GM19023 (cell line): ENCODE data around the gene LMBR1.
A peak's percentile ranks its signal among the peaks of the same experiment; 100 is the strongest.
"Not testable (repeated sequence)": the region's sequence is repeated elsewhere in the genome, so short reads cannot be mapped to it uniquely, and the experiment has no call there.

ENCODE experiments used
- ATAC-seq: cut with Tn5 transposase; IDR thresholded peaks from one replicate; pipeline ENCODE4 v1.9.1; 2021; ENCODE audit warnings: mild to moderate bottlenecking, moderate library complexity; ENCODE audit not compliant: unreplicated experiment

LMBR1 gene

GRCh38 chr7:156661637-156662036 is 231.3 kb downstream of the LMBR1 start:
- ATAC-seq: no peak

DNA sequence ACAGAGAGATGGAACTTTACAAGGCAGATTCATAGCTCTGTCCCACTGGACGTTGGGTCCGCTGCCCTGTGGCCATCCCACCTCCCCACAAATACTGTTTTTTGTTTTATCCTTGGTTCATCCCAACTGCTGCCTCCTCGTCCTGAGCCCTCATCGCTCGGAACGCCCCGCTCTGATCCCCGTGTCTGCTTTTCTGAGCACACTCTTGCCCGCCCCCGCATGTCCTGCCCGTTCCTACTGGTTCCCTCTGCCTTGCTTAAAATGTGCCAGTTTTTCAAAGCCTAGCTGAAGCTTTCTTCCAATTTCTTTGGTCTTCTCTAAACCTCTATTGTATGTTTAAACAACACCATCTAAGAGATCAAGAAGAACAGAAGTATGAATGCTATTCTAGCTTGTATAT is 233.0 kb downstream of the LMBR1 start:
- no peak for ATAC-seq

GRCh38 chr7:156659203-156659602 is 233.8 kb downstream of the LMBR1 start:
- no peak for ATAC-seq

- ATAC-seq: no peak
Observed at GRCh38 chr7:156657681-156658080, 235.3 kb downstream of the LMBR1 start.

DNA sequence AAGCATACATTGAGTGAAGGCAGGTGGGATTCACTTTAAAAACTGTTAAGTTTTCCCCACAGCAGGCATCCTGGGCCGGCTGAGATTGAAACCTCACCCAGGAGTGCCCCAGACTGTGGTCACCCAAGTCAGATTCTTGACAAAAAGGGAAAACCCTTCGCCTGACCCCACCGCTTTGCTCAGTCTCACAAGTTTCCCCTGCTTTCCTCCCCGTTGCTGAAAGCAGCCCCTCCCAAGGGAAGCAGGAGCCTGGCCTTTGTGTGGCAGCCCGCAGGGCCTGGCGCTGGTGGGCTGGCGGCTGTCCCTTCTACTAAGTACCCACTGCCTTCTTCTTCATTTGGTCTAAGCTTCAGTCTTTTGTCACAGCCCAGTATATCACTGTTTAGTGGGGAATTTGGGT is 236.4 kb downstream of the LMBR1 start:
- peak; percentile 77 for ATAC-seq

- ATAC-seq: no peak
Observed at GRCh38 chr7:156655983-156656382, 237.0 kb downstream of the LMBR1 start.

- ATAC-seq: no peak
Observed at GRCh38 chr7:156655251-156655650, 237.7 kb downstream of the LMBR1 start.

GRCh38 chr7:156654511-156655234 is 238.3 kb downstream of the LMBR1 start:
- no peak for ATAC-seq

GRCh38 chr7:156652886-156653568 is 240.0 kb downstream of the LMBR1 start:
- ATAC-seq: no peak

DNA sequence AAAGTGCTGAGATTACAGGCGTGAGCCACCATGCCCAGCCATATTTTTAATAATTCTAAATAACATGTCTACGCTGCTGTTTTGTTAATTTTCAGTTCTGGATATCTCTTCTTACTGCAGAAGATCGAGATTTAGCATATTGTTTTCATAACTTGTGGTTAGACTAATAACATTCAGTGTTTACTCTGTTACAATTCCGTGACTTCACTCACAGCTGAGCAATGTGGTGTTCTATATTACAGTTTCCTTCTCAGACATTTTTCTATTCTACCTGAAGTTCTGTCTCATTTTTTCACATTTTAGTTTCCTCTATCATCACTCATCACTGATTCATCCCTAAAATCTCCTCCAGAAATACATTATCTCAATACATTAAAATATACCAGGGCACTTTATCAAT is 241.5 kb downstream of the LMBR1 start:
- ATAC-seq: no peak

GRCh38 chr7:156650042-156650441 is 242.9 kb downstream of the LMBR1 start:
- no peak for ATAC-seq

DNA sequence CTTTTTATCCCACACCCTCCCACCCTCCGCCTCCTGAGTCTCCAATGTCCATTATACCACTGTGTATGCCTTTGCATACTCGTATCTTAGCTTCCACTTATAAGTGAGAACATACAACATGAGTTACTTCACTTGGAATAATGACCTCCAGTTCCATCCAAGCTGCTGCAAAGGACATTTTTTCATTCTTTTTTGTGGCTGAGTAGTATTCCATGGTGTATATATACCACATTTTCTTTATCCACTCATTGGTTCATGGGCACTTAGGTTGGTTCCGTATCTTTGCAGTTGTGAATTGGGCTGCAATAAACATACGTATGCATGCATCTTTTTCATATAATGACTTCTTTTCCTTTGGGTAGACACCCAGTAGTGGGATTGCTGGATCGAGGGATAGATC is 245.7 kb downstream of the LMBR1 start:
- not testable (repeated sequence) for ATAC-seq

DNA sequence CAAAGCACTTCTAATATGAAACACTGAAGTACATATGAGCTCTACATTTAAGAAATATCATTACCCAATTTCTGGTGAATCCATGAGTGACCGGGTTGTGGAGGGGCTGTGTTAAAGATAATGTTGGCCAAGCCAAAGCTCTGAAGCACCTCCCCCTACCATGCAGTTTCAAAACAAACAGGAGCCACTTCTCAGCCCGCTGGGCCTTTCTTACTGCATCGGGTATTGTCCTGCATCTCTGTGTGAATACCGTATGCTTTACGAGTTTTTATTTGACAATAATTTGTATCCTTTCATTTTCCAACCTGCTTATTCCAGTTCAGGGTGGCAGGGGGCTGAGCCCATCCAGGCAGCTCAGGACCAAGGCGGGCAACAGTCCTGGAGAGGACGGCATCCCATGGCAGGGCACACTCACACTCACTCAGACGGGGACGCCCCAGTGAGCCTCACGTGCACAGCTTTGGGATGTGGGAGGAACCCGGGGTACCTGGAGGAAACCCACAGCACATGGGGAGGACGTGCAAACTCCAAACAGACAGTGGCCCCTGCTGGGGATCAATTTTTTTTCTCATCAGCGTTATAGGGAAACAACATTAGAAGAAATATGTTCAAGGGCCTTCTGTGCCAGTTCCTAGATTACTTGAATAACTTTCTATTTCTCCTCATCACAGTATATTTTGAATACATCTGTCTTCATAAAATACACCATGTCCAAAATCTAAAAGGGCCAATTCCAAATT is 250.5 kb downstream of the LMBR1 start:
- no peak for ATAC-seq

DNA sequence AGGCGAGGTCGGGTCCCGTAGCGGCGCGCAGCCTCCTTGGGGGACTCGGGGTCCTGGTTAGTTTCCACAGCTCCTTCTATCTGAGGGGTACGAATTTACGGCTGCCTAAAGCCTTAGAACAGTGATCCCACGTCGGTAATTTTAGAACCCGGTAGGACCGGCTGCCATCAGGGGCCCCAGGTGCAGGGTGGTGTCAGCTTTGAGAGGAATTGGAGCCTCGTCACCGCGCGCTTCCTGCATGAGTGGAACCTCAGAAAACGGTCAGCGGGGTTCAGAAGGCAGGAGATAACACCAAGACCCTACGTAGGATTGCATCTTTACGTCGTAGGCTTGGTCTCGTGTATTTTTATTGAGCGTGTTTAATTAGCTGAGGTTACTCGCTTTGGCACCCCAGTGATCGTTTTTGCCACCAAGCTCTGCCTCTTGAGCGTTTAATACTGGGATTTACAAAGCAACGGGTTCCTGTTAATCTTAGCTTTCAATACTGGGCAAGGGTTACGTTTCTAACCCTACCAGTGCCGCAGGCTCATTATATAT is 252.0 kb downstream of the LMBR1 start:
- ATAC-seq: peak; percentile 58

DNA sequence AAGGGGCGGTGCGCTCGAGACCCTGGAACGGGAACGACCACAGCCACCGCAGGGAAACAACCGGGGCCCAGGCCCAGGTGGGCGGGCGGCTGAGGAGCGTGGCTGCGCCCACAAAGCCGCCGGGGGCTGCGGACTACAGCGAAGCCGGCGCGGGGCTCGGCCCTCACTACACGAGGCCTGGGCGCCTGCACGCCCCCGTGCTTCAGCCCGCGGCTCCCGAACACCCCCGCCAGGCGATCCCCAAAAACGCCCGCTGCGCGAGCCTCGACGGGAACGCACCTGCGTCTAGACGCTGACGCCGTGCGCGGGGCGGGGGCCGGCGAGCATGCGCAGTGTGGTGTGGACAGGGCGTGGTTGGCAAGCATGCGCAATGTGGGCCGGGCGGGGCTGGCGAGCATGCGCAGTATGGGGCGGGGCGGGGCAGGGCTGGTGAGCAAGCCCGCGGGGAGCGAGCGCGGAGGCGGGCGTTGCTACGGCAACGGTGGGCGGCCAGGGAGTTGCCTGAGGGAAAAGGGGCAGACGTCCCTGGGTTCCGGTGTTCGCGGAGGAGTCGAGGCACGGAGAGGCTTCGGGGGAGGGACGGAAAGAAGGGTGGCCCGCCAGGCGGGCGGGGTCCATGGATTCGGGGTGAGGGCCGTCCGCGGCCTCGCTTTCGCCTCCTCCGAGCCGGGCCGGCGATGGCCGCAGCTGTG is 252.6 kb downstream of the LMBR1 start, which contains the start of gene RNF32:
TSS of gene RNF32 (plus strand) at position 518 of the 692 bp plus-strand sequence. CDS start 3,104 bp downstream, outside the sequence.
- ATAC-seq: peak; percentile 83

DNA sequence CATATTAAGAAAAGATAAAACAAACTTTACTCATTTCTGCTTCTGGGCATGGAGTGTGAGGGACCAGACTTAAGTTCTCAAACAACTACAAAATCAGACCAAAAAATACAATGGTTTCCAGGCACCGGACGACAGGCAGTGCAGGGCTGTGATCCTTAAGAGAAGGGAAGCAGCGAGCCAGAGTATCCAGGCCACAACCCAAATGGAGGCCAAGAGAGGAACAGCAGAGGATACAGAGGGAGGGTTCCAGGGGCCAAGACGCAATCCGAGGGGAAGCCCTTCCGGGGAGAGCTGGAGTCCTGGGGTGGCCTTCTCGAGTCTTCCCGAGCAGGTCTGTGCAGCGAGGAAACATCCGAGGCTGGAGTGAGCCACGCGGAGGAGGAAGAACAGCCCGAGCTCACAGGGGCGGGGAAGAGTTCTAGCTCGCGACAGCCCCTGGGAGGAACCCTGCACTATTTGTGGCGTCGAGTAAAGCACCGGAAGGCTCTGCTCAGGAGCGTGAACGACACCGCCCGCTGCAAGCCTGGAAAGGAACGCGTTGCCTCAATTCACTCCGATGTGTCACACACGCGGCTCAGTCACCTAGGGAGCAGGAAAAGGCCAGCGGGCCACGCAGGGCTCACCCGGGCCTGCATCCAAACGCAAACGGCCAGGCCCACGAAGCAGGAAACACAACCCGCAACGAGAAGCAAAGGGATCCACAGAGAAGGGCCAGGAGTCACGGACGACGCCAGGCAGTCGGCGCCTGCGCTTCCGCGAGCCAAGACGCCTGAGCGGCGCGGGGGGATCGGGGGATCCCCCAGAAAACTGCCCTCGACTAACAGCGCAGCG is 253.3 kb downstream of the LMBR1 start:
- ATAC-seq: no peak

DNA sequence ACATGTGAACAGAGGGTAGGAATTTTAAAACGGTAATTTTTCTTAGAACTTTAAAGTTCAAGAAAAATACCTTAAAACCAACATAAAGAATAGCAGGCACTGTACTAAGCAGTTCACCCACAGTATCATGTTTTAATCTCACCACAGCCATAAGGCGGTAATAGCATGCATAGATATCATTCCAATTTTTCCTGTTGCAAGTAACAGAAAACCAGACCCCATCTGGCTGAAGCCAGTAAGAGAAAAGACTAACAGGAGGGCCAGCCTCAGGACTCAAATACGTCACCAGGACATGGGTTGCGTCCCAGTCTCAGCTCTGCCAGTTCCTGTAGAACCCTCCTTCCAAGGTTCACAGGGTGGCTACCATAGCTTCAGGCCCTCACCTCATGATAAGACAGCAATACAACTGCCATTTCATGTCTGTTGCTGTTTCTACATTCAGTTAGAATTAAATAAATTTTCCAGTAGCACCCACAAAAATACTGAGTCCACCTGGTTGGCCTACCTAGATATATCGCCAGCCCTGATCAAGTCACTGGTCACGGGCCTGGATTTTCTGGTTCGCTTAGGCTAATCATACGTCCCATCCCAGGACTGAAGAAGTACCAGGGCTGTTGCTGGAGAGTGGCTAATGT is 254.4 kb downstream of the LMBR1 start:
- no peak for ATAC-seq

DNA sequence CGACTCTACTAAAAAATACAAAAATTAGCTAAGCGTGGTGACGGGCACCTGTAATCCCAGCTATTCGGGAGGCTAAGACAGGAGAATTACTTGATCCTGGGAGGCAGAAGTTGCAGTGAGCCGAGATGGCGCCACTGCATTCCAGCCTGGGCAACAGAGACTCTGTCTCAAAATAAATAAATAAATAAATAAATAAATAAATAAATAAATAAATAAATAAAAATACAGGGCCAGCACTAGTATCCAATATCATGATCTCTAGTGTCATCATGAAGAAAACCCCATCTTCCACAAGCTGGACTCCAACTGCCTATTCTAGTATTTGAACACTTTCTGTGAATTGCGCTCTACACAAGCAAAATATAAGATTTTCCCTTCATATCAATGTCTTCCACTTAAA is 255.9 kb downstream of the LMBR1 start:
- ATAC-seq: not testable (repeated sequence)
